PC-3 (cell line): ENCODE results near the gene SPOCD1.

Source experiments
- CTCF ChIP-seq: fragments of 300-600 bp; sonication (generic); conservative IDR thresholded peaks from 2 replicates; pipeline ENCODE4 v1.5.1; 2017; ENCODE audit warnings: antibody characterized with exemption, low read depth, mild to moderate bottlenecking, low read length
- EZH2phosphoT487 ChIP-seq: fragments of 300-600 bp; sonication (generic); IDR thresholded peaks from 2 replicates; pipeline ENCODE4 v1.6.1; 2018; ENCODE audit warnings: mild to moderate bottlenecking, antibody characterized with exemption, low read length, borderline replicate concordance

GRCh38 chr1:31822766-31823165, 6.9 kb upstream of the SPOCD1 start:
- no peak for TF ChIP-seq CTCF
- TF ChIP-seq EZH2phosphoT487, result no peak
